GM19397 (cell line): Measurements from ENCODE around the gene ARCN1.

Source experiments
- ATAC-seq: cut with Tn5 transposase; IDR thresholded peaks from one replicate; pipeline ENCODE4 v1.9.1; 2021; ENCODE audit warnings: mild to moderate bottlenecking, moderate library complexity; ENCODE audit not compliant: unreplicated experiment

Gene ARCN1

DNA sequence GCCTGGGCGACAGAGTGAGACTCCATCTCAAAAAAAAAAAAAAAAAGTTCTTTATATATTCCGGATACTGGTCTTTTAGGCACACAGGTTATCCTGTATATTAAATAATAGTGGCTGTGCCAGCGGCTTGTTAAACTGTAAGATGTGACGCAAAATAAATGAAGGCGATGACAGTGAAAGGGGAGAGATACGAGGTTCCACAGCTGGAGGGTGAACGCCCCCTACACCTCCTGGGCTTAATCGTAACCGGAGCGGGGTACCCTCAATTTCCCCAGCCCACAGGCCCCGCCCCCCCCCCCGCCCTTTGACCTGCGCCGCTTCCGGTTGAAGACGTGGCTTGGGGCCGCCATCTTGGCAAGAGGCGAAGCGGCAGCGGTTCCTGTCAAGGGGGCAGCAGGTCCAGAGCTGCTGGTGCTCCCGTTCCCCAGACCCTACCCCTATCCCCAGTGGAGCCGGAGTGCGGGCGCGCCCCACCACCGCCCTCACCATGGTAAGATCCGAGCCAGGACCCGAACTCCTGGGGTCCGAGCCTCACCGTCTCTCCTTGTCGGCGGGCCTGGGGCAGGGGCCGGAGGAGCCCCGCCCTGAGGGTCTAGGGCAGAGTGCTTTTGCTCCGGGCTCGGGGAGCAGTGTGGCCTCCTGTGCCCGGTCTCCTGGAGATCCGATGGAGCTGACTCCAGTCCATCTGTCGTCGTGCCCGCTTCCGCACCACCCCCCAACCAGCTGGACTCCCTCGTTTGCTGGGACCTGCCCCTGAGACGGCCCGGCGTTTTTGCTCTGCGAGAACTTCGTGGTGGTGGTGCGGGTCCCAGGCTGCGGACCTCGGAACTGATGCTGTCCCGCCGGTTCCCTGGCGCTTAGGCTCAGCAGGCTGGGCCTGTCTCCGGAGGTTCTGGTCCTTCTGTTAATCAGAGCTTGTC, at the start of gene ARCN1:
Gene ARCN1 (plus strand): TSS at position 349 of the 920 bp plus-strand sequence. CDS start 139 bp downstream, at position 488.
- peak; percentile 72 for ATAC-seq

DNA sequence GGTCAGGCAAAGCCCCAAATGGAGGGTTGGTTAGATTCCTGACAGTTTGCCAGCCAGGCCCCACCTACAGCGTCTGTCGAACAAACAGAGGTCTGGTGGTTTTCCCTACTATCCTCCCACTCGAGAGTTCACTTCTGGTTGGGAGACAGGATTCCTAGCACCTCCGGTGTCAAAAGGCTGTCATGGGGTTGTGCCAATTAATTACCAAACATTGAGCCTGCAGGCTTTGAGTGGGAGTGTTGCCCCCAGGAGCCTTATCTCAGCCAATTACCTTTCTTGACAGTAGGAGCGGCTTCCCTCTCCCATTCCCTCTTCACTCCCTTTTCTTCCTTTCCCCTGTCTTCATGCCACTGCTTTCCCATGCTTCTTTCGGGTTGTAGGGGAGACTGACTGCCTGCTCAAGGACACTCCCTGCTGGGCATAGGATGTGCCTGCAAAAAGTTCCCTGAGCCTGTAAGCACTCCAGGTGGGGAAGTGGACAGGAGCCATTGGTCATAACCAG, 49.6 kb upstream of the ARCN1 start:
- no peak for ATAC-seq

DNA sequence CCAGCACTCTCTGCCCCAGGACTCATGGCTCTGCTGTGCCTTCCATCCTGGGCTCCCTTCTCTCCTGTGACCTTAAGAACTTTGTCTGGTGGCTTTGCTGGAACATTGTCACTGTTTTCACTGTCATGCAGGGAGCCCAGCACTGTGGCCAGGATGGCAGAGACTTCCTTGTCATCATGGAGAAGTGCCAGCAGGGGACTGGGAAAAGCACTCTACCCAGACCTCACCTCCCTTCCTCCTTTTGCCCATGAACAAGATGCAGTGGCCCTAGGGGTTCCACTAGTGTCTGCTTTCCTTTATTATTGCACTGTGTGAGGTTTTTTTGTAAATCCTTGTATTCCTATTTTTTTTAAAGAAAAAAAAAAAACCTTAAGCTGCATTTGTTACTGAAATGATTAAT, 47.9 kb upstream of the ARCN1 start:
- no peak for ATAC-seq

DNA sequence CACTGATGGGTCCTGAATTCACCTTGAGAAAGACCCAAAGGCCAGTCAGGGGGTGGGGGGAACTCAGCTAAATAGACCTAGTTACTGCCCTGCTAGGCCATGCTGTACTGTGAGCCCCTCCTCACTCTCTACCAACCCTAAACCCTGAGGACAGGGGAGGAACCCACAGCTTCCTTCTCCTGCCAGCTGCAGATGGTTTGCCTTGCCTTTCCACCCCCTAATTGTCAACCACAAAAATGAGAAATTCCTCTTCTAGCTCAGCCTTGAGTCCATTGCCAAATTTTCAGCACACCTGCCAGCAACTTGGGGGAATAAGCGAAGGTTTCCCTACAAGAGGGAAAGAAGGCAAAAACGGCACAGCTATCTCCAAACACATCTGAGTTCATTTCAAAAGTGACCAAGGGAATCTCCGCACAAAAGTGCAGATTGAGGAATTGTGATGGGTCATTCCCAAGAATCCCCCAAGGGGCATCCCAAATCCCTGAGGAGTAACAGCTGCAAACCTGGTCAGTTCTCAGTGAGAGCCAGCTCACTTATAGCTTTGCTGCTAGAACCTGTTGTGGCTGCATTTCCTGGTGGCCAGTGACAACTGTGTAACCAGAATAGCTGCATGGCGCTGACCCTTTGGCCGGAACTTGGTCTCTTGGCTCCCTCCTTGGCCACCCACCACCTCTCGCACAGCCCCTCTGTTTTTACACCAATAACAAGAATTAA, 47.3 kb upstream of the ARCN1 start:
- ATAC-seq, result no peak

DNA sequence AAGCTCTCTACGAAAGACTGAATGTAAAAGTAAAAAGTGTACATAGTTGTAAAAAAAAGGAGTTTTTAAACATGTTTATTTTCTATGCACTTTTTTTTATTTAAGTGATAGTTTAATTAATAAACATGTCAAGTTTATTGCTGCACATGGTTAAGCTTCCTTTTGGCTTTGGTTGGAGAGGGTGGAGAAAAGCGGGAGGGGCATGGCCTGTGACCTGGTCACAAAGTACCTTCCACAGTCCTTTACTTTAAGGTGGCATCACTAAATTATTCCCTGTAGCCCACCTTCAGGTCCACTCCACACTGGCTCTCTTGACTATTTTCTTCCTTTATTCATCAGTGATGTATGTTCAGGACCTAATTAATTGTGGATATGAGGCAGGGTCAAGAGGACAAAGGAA, 45.5 kb upstream of the ARCN1 start:
- no peak for ATAC-seq

DNA sequence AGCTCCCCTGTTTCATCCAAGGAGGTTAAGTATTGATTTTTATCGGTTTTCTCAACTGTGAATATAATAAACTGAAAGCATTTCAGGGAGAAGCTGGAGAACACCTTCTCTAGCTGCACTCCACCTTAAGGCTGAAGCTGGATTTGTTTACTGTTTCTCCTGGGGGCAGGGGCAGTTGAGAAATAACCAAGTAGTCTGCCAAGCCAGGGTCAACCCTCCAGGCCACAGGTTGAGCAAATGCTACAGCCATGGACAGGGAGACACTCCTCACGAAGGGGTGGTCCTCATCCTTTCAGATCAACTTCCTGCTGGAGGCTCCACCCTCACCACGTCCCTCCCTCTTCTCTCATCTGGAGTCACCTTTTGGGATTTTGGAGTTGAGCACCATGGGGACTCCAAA, 45.1 kb upstream of the ARCN1 start, which contains the start of gene TTC36:
Gene TTC36 (plus strand): TSS at position 366 of the 400 bp plus-strand sequence. CDS start 21 bp downstream, at position 387.
- no peak for ATAC-seq

DNA sequence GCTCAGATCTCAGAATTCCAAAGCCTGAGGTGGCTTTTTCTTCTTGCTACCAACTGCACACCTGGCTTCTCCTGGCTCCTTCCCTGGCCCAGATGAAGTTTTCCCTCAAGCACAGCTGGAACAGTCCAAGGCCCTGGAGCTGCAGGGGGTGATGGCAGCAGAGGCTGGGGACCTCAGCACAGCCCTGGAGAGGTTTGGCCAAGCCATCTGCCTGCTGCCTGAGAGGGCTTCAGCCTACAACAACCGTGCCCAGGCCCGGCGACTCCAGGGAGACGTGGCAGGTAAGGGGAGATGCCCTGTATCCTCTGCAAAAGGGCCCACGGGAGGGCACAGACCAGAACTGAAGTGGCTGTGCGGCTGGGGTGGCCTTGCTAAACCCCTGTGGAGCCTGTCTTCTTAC, 43.7 kb upstream of the ARCN1 start:
- no peak for ATAC-seq

DNA sequence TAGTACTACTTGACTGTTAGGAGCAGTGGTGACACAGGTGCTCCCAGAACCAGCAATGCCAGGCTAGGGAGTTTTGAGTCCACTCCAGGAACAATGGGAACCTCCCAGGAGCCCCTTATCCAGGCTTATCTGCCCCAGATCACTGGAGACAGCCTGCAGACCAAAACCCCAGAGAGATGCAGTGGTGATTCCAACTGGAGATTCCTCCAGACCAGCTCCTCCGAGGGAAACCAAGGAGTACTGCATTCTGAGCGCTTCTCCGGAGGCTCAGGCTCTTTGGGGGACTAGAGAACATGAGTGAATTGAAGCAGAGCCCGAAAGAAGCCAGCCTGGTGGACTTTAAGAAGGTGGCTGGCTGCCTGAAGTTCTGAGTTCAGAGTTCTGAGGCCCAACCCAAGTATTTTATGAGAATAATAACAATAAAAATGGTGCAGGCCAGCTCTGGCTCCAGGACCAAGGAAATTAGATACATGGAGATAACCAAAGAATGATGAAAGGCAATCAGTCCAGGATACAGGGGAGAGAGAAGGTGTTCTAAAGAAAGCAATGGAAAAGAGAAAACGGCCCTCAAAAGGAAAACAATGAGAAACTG, 42.5 kb upstream of the ARCN1 start:
- no peak for ATAC-seq

DNA sequence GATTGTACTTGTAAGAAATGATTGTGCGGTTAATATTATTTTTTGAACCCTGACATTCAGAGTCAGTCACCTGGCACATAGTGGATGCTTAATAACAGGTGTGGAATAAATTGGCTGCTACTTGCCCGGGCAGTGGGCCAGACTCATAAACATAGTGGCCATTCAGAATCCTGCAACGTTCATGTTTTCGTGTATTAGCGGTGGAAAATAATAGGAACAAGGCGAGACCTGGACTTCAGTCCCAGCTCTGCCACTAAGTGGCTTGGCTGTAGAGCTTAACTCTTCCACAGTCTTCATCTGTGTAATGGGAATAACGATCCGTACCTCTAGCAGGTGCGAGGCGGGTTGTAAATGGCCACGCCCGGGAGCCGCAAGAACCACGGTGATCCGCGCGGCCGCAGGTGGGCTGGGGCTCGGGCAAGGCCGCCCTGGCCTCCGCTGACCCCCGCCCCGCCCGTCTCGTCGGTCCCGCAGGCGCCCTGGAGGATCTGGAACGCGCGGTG, 42.0 kb upstream of the ARCN1 start:
- ATAC-seq, result no peak

DNA sequence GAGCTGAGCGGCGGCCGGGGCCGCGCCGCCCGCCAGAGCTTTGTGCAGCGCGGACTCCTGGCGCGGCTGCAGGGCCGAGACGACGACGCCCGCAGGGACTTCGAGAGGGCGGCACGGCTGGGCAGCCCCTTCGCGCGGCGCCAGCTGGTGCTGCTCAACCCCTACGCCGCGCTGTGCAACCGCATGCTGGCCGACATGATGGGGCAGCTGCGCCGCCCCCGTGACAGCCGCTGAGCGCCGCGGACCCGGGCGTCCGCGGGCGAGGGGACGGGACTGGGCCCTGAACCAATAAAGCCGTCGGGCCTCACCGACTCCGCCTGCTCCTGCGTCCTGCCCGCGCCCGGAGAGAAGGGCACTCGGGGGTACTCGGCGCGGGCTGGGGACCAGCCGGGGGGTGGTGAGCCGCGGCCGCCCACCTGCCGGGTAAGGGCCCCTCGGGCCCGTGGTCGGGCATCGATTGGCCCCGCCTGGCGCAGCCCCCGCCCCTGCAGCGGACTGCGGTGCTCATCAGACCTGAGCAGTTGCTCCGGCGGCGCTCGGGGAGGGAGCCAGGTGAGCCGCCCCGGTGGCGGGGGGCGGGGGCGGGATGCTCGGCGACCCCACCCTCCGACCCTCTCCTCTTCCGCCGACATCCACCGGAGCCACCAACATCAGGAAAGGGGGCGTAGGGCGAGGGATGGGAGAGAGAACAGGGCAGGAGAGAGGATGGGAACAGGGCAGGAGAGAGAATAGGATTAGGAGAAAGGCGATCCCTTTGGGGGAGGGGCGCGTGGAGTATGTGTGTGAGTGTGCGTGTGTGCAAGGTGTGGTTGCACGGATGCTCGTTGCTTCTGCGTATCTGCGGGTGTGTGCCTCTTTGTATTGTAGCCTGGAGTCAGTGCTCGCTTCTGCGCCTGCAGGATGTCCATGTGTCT, 41.3 kb upstream of the ARCN1 start, which contains the start of gene TMEM25:
Gene TMEM25 (plus strand): TSS at position 510 of the 914 bp plus-strand sequence. CDS start 610 bp downstream, outside the sequence.
- peak; percentile 64 for ATAC-seq

DNA sequence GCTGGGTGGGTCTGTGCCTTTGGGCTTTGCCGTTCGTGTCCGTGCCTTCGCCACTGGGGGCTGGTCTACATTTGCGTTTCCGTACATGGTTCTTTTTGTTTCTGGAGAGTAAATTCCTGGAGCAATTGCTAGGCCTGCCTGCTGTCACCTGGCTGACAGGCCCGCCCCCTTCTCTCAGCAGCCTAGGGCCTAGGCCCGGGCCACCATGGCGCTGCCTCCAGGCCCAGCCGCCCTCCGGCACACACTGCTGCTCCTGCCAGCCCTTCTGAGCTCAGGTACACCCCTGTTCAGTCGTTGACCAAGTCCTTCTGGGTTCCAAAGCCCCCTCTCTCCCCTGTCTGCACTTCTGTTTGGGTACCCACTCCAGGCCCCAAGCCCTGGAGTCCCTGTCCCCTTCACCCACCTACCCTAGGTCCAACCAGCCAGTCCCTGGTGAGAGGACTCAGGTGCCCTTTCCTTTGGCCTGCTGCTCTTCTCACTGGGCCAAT, 40.6 kb upstream of the ARCN1 start:
- no peak for ATAC-seq

DNA sequence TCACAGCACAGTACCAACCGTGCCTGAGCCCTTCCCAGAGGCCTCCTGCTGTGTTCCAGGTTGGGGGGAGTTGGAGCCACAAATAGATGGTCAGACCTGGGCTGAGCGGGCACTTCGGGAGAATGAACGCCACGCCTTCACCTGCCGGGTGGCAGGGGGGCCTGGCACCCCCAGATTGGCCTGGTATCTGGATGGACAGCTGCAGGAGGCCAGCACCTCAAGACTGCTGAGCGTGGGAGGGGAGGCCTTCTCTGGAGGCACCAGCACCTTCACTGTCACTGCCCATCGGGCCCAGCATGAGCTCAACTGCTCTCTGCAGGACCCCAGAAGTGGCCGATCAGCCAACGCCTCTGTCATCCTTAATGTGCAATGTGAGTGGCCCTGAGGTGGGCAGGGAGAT, 40.1 kb upstream of the ARCN1 start:
- ATAC-seq, result no peak

DNA sequence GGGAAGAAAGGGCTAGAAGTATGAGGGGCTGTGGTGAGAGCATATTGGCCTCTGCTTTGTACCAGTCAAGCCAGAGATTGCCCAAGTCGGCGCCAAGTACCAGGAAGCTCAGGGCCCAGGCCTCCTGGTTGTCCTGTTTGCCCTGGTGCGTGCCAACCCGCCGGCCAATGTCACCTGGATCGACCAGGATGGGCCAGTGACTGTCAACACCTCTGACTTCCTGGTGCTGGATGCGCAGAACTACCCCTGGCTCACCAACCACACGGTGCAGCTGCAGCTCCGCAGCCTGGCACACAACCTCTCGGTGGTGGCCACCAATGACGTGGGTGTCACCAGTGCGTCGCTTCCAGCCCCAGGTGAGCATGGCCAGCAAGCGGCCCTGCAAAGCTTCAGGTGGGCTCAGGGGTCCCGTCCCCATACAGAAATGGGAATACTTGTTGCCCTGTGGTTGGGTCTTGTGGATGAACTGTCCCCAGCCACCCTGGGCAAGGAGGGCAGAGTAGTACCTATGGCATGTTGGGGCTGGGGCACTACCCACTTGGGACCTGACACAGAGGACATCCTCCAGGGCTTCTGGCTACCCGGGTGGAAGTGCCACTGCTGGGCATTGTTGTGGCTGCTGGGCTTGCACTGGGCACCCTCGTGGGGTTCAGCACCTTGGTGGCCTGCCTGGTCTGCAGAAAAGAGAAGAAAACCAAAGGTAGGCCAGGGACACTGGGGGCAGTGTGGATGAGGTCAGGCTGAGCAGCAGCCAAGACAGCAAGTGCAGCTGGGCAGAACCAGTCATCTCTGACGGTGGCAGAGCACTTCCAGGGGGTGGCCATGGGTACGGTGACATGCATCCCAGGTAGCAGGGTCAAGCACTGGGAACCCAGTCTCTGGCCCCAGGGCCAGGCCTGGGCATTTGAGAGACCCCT, 39.1 kb upstream of the ARCN1 start:
- ATAC-seq, result no peak

DNA sequence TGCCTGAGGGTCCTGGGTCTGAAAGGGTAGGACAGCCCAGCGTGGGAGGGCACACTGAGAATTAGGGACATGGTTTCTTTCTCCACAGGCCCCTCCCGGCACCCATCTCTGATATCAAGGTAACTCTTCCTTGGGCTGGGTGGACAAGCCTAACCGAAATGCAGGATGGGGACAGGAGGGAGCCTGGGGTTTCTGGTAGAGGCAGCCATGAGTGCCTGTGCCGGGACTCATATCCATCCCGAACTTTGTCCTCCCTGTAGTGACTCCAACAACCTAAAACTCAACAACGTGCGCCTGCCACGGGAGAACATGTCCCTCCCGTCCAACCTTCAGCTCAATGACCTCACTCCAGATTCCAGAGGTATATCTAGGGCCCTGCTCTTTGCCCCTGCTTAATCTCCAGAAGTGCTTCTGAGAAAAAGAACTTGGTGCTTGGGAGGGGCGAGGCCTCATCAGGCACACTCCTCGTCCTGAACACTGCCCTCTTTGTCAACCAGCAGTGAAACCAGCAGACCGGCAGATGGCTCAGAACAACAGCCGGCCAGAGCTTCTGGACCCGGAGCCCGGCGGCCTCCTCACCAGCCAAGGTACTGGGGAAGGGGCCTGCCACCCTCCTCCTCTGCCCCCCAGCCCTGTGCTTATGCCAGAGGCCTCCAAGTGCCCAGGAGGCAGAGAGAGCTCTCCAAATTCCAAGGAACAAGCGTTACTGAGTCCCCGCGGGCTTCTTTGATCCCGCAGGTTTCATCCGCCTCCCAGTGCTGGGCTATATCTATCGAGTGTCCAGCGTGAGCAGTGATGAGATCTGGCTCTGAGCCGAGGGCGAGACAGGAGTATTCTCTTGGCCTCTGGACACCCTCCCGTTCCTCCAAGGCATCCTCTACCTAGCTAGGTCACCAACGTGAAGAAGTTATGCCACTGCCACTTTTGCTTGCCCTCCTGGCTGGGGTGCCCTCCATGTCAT, 38.2 kb upstream of the ARCN1 start:
- ATAC-seq, result no peak

DNA sequence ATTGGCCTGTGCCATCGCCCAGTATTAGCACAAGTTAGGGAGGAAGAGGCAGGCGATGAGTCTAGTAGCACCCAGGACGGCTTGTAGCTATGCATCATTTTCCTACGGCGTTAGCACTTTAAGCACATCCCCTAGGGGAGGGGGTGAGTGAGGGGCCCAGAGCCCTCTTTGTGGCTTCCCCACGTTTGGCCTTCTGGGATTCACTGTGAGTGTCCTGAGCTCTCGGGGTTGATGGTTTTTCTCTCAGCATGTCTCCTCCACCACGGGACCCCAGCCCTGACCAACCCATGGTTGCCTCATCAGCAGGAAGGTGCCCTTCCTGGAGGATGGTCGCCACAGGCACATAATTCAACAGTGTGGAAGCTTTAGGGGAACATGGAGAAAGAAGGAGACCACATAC, 36.9 kb upstream of the ARCN1 start:
- no peak for ATAC-seq

DNA sequence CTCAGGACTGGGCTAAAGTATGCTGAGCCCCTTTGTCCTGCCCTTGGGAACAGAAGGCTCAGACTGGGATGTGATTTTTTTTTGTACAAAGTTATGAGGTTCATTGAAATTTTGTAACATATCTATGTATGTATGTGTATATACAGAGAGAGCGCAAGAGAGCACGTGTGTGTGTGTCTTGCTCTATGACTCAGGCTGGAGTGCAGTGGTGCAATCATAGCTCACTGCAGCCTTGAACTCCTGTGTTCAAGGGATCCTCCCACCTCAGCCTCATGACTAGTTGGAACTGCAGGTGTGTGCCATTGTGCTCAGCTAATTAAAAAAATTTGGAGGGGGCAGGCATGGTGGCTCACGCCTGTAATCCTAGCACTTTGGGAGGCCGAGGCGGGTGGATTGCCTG, 35.5 kb upstream of the ARCN1 start:
- ATAC-seq, result no peak

DNA sequence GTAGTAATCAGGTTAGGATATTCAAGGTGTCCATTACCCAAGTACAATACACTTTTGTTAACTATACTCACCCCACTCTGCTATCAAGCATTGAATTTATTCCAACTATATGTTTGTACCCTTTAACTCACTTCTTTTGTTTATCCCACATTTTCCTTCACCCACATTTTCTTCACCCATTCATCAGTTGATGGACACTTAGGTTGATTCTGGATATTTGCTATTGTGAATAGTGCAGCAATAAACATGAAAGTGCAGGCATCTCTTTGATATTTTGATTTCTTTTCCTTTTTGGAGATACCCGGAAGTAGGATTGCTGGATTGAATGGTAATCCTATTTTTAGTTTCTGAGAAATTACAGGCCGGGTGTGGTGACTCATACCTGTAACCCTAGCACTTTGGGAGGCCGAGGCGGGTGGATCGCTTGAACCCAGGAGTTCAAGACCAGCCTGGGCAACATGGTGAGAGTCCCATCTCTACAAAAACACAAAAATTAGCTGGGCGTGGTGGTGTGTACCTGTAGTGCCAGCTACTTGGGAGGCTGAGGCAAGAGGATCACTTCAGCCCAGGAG, 34.7 kb upstream of the ARCN1 start:
- ATAC-seq, result no peak
